ENCODE measurements around the gene FOXP2.

- TF ChIP-seq CTCF (IDR thresholded peaks at IDR 0.05) (no peak), POLR2A (IDR thresholded peaks at IDR 0.05) (no peak)
Measured at GRCh38 chr7:114519240-114519639, 104.6 kb downstream of the FOXP2 start.
